ENCODE results near the gene ZBED6. TPM values are rescaled to one million over a fixed set of nuclear protein-coding genes. Genes with fewer than 3 reads are reported as not detected.
"Not testable (repeated sequence)": the region's sequence is repeated elsewhere in the genome, so short reads cannot be mapped to it uniquely, and the experiment has no call there.

ZBED6 gene
- total RNA-seq (2014; rRNA removed; shearing (Covaris generic)), result 6.4 and 7.4 TPM in 2 replicates

GRCh38 chr1:203795441-203796235 lies at the start of gene ZBED6, which contains the start of gene ZC3H11A:
TSS of gene ZBED6 (plus strand) at chr1:203795623. CDS start at chr1:203797523, 1,900 bp downstream.
TSS of gene ZC3H11A (plus strand) at chr1:203795623. CDS start at chr1:203817071, 21,448 bp downstream.
- peak; percentile 99 for DNase-seq (ENCODE audit: low read depth)

- DNase-seq (ENCODE audit: low read depth), result no peak
These were observed 49.1 kb upstream of the ZBED6 start for GRCh38 chr1:203746281-203746680.

- DNase-seq (ENCODE audit: low read depth), result no peak
These were observed 44.4 kb upstream of the ZBED6 start for GRCh38 chr1:203751051-203751450.

GRCh38 chr1:203751618-203752361 lies 43.6 kb upstream of the ZBED6 start:
- DNase-seq (ENCODE audit: low read depth), result not testable (repeated sequence)

GRCh38 chr1:203754455-203754864 lies 41.0 kb upstream of the ZBED6 start:
- DNase-seq (ENCODE audit: low read depth), result no peak

- DNase-seq (ENCODE audit: low read depth), result no peak
These were observed 39.4 kb upstream of the ZBED6 start for GRCh38 chr1:203756036-203756435.

- DNase-seq (ENCODE audit: low read depth), result peak; percentile 57
These were observed 36.7 kb upstream of the ZBED6 start for GRCh38 chr1:203758749-203759148.

GRCh38 chr1:203760506-203760905 lies 34.9 kb upstream of the ZBED6 start:
- no peak for DNase-seq (ENCODE audit: low read depth)

- peak; percentile 25 for DNase-seq (ENCODE audit: low read depth)
These were observed 33.5 kb upstream of the ZBED6 start for GRCh38 chr1:203761958-203762357.

GRCh38 chr1:203763505-203763904 lies 31.9 kb upstream of the ZBED6 start:
- no peak for DNase-seq (ENCODE audit: low read depth)

- DNase-seq (ENCODE audit: low read depth), result no peak
These were observed 31.1 kb upstream of the ZBED6 start for GRCh38 chr1:203764105-203765028.

GRCh38 chr1:203765029-203765837 lies 30.2 kb upstream of the ZBED6 start, which contains the start of gene LAX1:
TSS of gene LAX1 (plus strand) at chr1:203765183. CDS start at chr1:203765566, 383 bp downstream.
- DNase-seq (ENCODE audit: low read depth), result no peak

- DNase-seq (ENCODE audit: low read depth), result no peak
These were observed 27.2 kb upstream of the ZBED6 start for GRCh38 chr1:203768256-203768655.

- DNase-seq (ENCODE audit: low read depth), result peak; percentile 91
These were observed 25.7 kb upstream of the ZBED6 start for GRCh38 chr1:203769505-203770343.

GRCh38 chr1:203771901-203772301 lies 23.5 kb upstream of the ZBED6 start:
- DNase-seq (ENCODE audit: low read depth), result no peak

GRCh38 chr1:203772836-203773235 lies 22.6 kb upstream of the ZBED6 start:
- DNase-seq (ENCODE audit: low read depth), result no peak

- DNase-seq (ENCODE audit: low read depth), result no peak
These were observed 18.8 kb upstream of the ZBED6 start for GRCh38 chr1:203776636-203777035.

- DNase-seq (ENCODE audit: low read depth), result no peak
These were observed 17.8 kb upstream of the ZBED6 start for GRCh38 chr1:203777596-203777995.

- DNase-seq (ENCODE audit: low read depth), result no peak
These were observed 17.3 kb upstream of the ZBED6 start for GRCh38 chr1:203778146-203778545.

GRCh38 chr1:203778789-203779188 lies 16.6 kb upstream of the ZBED6 start:
- DNase-seq (ENCODE audit: low read depth), result no peak
